KMS-11 (cell line): Measurements from ENCODE around the gene DGCR6L.
"Not testable (repeated sequence)": the region's sequence is repeated elsewhere in the genome, so short reads cannot be mapped to it uniquely, and the experiment has no call there.

Source experiments
- H2AFZ ChIP-seq: fragments of 200-600 bp; sonication (generic); 2 replicates; pipeline ENCODE4 v1.6.1; 2016; ENCODE audit warnings: antibody characterized with exemption, mixed run types, low read depth
- H3K27ac ChIP-seq: fragments of 200-600 bp; sonication (generic); 2 replicates; pipeline ENCODE4 v1.6.1; 2016; ENCODE audit warnings: mild to moderate bottlenecking, mixed run types
- H3K27me3 ChIP-seq: fragments of 200-600 bp; sonication (generic); 2 replicates; pipeline ENCODE4 v1.6.1; 2017; ENCODE audit warnings: mild to moderate bottlenecking, low read depth, mixed run types, moderate library complexity; ENCODE audit not compliant: insufficient read depth
- H3K36me3 ChIP-seq: fragments of 200-600 bp; sonication (generic); 2 replicates; pipeline ENCODE4 v1.6.1; 2017; ENCODE audit warnings: mild to moderate bottlenecking, mixed run types; ENCODE audit not compliant: insufficient read depth
- H3K4me1 ChIP-seq: fragments of 200-600 bp; sonication (generic); 2 replicates; pipeline ENCODE4 v1.6.1; 2016; ENCODE audit warnings: mild to moderate bottlenecking, low read depth, mixed run types; ENCODE audit not compliant: poor library complexity, severe bottlenecking
- H3K4me2 ChIP-seq: fragments of 200-600 bp; sonication (generic); 2 replicates; pipeline ENCODE4 v1.7.0; 2016; ENCODE audit warnings: mild to moderate bottlenecking, mixed run types
- H3K4me3 ChIP-seq: fragments of 200-600 bp; sonication (generic); IDR thresholded peaks from 2 replicates; pipeline ENCODE4 v1.6.1; 2017; ENCODE audit warnings: low read depth, low read length, mixed read lengths; ENCODE audit not compliant: insufficient read depth
- H3K79me2 ChIP-seq: fragments of 200-600 bp; sonication (generic); 2 replicates; pipeline ENCODE4 v1.6.1; 2016; ENCODE audit warnings: low read depth, mixed run types; ENCODE audit not compliant: insufficient read depth
- H3K9ac ChIP-seq: fragments of 200-600 bp; sonication (generic); 2 replicates; pipeline ENCODE4 v1.6.1; 2016; ENCODE audit warnings: mild to moderate bottlenecking, mixed run types
- H4K20me1 ChIP-seq: fragments of 200-600 bp; sonication (generic); 2 replicates; pipeline ENCODE4 v1.6.1; 2016; ENCODE audit warnings: mild to moderate bottlenecking, mixed run types; ENCODE audit not compliant: insufficient read depth
- TF ChIP-seq, protein P1 (sequence below): fragments of 200-600 bp; sonication (generic); conservative IDR thresholded peaks from 2 replicates; pipeline ENCODE4 v1.6.1; 2017; ENCODE audit warnings: low read depth, mild to moderate bottlenecking, antibody characterized with exemption, low read length, moderate library complexity, mixed read lengths

DGCR6L gene

DNA sequence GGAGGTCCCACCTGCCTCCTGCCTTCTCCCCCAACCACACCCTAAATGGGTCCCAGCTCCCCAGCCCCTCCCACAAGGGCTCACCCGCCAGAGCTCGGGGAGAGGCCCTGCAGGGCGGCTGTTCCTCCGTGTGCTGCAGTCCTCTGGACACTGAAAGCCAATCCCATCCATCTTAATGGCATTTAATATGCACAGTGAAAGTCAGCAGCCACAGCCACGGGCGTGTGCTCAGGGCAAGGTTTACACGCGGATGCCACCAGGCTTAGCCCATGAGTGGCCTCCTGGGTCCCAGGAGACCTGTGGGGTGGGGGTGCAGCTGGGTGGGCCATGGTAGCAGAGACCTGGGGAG is 33.6 kb downstream of the DGCR6L start:
- not testable (repeated sequence) for H3K27ac ChIP-seq, H2AFZ ChIP-seq, H3K36me3 ChIP-seq, H4K20me1 ChIP-seq, H3K4me1 ChIP-seq, H3K79me2 ChIP-seq, H3K4me2 ChIP-seq, H3K4me3 ChIP-seq, H3K9ac ChIP-seq
- H3K27me3 ChIP-seq, result peaks cover 43% of the 10 kb centered on the region

DNA sequence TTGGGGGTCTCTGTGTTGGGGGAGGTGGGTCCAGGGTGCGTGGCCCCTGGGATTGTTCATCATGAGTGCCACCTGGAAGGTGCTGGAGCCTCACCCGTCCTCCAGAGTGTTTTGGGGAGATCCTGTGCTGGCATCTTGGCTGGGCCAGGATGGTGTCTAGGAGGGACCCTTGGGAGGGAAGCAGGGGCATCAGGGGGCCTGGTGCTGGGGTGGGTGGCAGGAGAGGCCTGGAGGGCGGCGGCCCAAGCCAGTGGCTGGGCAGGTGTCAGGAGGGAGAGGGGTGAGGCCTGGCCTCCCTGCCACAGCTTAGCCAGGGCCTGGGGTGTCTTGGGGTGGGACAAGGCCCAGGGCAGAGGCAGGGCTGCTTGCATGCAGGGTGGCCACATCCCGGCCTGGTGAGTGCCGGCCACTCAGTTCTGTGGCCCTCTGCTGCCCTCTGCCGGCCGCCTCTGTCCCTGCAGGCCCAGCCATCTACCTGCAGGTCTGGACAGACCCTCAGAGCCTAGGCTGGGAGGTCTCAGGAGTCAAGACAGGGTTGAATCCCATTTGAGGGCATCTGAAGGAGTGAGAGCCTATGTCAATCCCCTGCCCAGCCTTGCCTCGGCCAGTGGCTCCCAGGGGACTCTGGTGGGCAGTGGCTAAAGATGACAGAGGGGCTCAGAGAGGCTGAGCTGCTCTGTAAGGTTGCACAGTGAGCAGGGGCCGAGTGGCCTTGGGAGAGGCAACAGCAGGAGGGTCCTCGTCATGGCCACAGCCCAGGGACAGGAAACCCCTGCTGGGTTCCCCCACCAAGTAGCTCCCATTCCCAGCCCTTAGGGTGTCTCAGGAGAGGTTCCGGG is 34.2 kb downstream of the DGCR6L start:
- TF ChIP-seq, protein P1, sequence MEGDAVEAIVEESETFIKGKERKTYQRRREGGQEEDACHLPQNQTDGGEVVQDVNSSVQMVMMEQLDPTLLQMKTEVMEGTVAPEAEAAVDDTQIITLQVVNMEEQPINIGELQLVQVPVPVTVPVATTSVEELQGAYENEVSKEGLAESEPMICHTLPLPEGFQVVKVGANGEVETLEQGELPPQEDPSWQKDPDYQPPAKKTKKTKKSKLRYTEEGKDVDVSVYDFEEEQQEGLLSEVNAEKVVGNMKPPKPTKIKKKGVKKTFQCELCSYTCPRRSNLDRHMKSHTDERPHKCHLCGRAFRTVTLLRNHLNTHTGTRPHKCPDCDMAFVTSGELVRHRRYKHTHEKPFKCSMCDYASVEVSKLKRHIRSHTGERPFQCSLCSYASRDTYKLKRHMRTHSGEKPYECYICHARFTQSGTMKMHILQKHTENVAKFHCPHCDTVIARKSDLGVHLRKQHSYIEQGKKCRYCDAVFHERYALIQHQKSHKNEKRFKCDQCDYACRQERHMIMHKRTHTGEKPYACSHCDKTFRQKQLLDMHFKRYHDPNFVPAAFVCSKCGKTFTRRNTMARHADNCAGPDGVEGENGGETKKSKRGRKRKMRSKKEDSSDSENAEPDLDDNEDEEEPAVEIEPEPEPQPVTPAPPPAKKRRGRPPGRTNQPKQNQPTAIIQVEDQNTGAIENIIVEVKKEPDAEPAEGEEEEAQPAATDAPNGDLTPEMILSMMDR, result peak; percentile 71
- H3K9ac ChIP-seq, H3K4me1 ChIP-seq: not testable (repeated sequence)

DNA sequence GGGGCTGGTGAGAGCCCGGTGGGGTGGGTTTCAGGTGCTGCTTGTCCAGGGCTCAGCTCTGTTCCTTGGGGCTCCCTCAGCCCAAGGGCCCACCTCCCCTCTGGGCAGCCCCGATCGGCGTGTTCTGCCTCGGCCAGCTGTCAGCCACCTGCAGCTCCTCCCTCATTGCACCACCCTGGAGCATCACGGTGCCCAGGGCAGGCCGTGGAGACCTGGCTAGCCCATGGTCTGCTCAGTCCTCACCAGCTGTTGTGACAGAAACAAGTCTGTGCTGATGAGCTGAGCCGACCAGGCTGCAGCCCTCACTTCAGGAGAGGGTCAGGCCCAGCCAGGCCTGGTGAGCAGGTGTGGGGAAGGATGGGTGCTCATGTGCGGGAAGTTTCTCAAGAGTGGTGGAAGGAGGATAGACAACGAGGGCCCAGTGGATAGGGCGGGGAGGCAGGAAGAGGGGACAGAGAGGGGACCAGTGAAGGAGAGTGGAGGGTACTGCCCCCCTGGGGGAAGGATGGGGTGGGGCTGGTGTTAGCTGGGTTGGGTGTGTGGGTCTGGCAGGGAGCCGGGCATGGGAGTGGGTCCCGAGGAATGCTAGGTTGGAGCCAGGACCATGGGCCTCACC is 35.3 kb downstream of the DGCR6L start:
- TF ChIP-seq, protein P1, result no peak

More for the DNA sequence above, 34.2 kb downstream of the DGCR6L start:
- not testable (repeated sequence) for H2AFZ ChIP-seq, H3K4me3 ChIP-seq, H3K79me2 ChIP-seq, H3K36me3 ChIP-seq, H4K20me1 ChIP-seq, H3K27ac ChIP-seq, H3K4me2 ChIP-seq
- H3K27me3 ChIP-seq, result peaks cover 39% of the 10 kb centered on the region

DNA sequence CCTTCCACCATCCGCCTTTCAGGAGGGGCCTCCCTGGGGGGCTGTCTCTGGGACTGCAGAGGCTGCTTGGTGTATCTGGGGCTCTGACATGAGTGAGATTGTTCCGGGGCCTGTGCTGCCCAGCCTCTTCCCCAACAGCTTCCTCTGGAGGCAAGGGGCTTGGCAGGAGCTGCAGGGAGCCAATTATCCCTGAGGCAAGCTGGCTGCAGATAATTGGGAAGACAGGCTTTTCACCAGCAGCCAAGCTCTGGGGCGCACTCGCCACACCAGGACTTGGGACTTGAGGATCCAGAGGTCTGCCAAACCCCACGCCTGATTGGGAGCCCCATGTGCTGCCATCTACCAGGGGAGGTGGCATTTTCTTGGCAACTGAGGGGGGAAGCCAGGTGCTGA is 36.2 kb downstream of the DGCR6L start:
- TF ChIP-seq, protein P1, result no peak
- H3K4me3 ChIP-seq, result no peak overlapping the region
- H3K36me3 ChIP-seq, result no peaks in the 10 kb centered on the region
- no peak overlapping the region for H3K9ac ChIP-seq
- H4K20me1 ChIP-seq, result no peaks in the 10 kb centered on the region
- no peak overlapping the region for H2AFZ ChIP-seq
- H3K79me2 ChIP-seq, result no peaks in the 10 kb centered on the region
- H3K4me1 ChIP-seq, result no peaks in the 10 kb centered on the region
- no peak overlapping the region for H3K27ac ChIP-seq
- no peak overlapping the region for H3K4me2 ChIP-seq
- H3K27me3 ChIP-seq, result peaks cover 23% of the 10 kb centered on the region; the same call in 1 of the 2 replicates

More for the DNA sequence above, 35.3 kb downstream of the DGCR6L start:
- H3K27me3 ChIP-seq, result peaks cover 30% of the 10 kb centered on the region; the same call in 1 of the 2 replicates
- H3K27ac ChIP-seq, result no peak overlapping the region
- no peaks in the 10 kb centered on the region for H3K4me1 ChIP-seq
- no peaks in the 10 kb centered on the region for H3K79me2 ChIP-seq
- H3K9ac ChIP-seq, result no peak overlapping the region
- H3K36me3 ChIP-seq, result no peaks in the 10 kb centered on the region
- no peak overlapping the region for H3K4me3 ChIP-seq
- no peak overlapping the region for H3K4me2 ChIP-seq
- H4K20me1 ChIP-seq, result no peaks in the 10 kb centered on the region
- no peak overlapping the region for H2AFZ ChIP-seq
